G401.6 (cell line): Measurements from ENCODE around the gene MNS1.
"Not testable (repeated sequence)": the region's sequence is repeated elsewhere in the genome, so short reads cannot be mapped to it uniquely, and the experiment has no call there.

Experiments used
- FAIRE-seq: peaks from 2 replicates; lab custom pipeline; 2012; peaks lifted over from hg19 to GRCh38; lab: Jason Lieb, UNC

Gene MNS1, protein sequence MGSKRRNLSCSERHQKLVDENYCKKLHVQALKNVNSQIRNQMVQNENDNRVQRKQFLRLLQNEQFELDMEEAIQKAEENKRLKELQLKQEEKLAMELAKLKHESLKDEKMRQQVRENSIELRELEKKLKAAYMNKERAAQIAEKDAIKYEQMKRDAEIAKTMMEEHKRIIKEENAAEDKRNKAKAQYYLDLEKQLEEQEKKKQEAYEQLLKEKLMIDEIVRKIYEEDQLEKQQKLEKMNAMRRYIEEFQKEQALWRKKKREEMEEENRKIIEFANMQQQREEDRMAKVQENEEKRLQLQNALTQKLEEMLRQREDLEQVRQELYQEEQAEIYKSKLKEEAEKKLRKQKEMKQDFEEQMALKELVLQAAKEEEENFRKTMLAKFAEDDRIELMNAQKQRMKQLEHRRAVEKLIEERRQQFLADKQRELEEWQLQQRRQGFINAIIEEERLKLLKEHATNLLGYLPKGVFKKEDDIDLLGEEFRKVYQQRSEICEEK

DNA sequence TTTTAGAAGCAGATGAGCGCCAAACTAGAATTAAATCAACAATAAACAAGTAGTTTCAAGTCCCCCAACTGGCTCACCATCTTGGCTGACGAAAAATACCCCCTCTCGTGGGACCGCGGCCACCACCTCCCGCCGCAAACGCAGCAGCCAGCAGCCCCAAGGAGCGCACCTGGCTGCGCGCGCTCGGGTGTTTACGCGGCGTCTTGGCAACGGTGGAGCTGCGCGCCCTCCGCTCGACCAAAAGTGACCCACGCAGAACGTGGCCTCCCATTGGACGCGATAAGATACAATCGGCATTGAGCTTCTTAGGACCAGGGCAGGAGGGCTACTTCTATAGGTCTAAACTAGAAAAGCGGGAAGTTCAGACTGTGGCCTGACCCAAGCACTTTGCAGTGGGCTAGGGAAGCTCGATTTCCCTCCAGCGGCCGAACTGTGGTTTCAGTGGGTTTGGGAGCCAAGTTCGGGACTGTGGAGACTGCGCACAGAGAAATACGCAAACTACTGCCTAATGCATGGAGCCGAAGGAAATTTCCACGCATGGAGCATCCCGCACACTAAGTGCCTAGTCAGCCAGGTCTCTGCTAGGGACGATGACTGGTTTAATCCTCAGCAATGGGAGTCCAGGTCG, at the start of gene MNS1:
Gene MNS1 (minus strand): TSS at position 245 of the 628 bp plus-strand sequence. CDS start 165 bp downstream, at position 80.
- FAIRE-seq, result peak; percentile 82

DNA sequence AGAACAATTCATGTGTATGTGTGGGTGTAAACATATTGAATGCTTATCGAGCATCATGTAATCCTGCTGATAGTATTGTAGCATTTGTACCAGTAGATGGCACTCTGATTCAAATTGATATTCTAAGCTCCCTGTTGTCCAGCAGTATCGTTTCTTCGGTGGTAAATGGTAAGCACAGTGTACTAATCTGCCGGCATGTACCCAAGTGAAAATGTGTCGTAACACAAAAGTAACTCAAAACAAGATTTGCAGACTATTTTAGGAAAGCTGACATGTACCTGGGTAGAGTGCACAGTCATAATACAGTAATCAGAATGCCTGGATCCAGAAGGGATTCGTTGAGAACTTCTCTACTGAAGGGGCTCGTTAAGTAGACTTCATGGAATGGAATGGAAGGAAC, 31.7 kb upstream of the MNS1 start:
- peak; percentile 87 for FAIRE-seq

DNA sequence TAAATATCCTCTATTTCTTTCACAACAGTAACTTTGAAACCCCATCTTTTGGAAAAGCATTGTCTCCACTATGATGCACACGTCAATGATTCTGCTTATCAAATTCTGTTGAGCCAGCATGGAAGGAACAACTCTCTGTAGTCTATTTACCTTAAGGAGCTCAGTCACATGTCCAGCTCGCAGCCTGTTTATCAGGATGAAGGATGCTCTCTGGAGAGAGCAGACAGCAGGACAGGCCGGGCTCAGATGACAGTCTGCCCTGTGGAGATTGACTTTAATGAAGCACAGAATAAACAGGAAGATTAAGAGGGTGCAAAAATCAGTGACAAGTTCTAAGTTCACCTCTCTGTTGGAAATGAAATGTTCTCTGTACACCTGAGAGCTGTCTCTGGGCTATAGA, 30.6 kb upstream of the MNS1 start:
- FAIRE-seq, result no peak

DNA sequence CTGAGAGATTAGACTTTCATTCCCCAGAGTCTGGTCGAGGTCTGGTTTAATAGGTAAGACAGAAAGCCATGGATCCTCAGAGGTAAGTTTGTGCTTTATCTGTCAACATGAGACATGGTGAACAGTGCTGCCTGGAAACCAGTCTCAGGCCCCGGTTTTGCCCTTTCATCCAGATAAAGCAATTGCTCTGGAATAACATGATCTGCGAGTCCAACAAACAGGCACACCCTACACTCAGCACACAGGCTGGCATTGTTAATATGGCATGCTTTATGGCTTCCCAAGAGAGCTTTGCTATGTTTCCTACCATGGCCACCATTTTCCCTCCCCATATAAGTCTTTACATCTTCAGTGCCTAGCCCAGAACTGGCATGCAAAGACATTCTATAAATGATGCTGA, 30.1 kb upstream of the MNS1 start:
- FAIRE-seq, result no peak

DNA sequence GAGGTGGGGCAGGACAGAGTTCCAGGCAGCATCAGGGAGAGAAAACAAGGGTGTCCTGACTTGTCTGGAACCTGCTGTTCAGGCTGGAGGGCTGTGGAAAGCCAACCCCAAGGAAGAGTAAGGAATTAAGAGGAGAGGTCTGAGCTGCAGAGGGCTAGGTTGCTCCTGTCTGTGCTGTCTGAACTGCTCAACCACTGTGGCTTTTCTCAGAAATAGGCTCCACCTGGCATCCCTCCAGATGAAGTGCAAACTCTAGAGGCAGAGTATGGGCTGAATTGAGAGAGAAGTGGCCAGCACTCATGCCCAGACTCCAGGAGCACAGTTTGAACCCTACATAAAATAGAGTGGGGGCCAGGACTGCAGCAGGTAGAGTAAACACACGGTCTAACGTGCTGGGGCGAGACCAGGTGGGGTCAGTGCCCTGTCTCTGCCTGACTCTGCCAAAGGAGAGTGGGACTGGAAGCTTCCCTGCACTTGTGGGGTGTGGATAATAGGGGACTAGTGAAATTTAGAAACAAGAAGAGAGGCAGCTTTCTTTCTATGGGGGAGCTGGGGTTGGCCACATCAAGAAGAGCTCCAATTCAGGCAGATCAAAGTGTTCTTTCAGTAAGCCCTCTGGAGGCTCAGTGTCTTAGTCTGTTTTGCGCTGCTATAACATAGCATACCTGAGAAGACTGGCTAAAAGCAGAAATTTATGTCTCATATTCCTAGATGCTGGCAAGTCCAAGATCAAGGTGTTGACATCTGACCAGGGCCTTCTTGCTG, 28.0 kb upstream of the MNS1 start:
- no peak for FAIRE-seq

DNA sequence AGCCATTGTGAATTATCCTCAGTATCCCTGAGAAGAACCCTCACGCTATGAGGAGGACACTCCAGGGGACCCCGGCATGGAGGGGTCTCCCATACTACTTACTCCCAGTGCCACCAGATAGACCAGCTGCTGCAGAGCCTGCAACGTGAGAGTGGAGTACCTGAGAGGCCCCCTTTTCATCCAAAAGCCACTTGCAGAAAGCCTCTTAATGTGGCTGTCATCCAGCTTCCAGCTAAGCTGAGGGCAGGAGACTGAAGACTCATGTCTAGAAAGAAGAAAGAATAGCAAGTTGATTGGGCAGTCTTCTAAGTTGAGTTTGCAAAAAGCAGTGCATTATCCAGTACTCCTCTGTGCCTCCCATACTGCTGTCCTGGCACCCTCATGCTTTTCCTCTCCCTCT, 27.3 kb upstream of the MNS1 start:
- FAIRE-seq, result no peak

DNA sequence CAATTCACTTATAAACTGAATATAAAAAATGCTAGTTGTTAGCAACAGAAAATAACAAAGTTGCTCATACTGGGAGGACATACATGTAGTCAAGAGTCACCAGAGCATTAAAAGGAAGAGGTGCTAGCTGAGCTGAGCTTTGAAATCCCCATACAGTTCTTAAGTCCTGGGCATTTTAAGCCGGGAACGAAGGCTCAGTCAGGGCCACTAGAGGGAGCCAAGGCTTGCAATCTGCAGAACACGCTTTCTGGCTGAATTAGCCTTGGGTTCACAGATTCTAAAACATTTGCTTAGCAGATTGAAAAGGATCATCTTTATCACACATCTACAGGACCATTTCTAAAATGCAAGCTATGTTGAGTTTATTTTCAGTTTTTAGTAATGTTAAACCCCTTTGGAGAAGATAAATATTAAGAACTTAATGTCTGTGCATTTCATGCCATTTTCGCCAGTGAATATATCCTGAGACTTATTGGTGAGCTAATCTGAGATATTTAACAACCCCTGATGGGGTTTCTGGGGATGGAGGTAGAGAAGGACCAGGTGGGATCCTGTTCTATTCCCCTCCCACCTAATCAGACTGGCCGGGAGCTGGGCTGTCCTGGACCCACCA, 26.3 kb upstream of the MNS1 start:
- peak; percentile 90 for FAIRE-seq

DNA sequence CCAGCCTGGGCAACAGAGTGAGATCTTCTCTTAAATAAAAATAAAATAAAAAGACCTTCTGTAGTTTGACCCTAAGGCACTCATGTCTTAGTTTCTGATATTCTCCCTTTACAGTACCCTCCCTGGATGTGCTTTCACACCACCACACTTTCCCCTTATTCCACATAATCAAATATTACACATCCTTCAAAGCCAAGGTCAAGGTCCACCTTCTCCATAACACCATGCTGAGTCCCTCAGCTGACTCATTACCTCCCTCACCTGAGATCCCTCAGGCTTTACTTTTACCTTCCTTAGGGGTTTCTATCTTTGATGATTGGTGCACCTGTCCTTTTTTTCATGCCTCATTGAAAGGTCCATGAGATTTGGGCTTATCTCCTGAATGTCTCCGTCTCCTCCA, 25.5 kb upstream of the MNS1 start:
- FAIRE-seq, result no peak

DNA sequence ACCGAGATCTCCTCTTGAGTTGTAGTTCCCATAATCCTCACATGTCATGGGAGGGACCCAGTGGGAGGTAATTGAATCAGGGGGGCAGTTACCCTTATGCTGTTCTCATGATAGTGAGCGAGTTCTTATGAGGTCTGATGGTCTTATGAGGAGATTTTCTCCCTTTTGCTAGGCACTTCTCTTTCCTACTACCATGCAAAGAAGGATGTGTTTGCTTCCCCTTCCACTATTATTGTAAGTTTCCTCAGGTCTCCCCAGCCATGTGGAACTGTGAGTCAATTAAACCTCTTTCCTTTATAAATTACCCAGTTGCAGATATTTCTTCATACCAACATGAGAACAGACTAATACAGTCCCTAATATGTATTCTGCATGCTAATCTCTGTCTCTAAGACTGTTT, 21.3 kb upstream of the MNS1 start:
- not testable (repeated sequence) for FAIRE-seq

DNA sequence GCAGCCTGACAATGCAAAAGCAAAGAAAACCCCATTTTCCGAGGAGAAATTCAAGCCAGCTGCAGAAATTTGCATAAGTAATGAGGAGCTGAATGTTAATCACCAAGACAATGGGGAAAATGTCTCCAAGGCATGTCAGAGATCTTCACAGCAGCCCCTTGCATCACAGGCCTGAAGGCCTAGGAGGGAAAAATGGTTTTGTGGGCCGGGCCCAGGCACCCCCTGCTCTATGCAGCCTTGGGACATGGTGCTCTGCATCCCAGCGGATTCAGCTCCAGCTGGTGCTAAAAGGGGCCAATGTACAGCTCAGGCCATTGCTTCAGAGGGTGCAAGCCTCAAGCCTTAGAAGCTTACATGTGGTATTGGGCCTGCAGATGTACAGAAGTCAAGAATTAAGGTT, 20.5 kb upstream of the MNS1 start:
- not testable (repeated sequence) for FAIRE-seq

DNA sequence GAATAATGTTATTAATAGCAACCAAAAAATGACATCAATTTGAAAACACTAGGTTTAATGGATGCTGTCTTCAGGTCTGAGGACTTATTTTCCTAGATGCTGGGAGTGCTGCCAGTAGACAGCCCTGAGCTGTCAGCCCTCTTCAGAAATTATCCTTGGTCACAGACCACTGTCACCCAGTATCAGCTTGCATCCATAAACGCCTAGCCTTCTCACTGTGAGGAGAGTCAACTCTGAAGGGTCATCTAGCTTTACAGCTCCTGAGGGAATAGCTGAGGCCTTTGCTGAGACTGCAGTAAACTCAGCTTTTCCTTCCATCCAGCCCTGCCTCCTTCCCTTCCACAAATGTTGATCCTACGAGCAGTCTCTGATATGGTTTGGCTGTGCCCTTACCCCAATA, 19.4 kb upstream of the MNS1 start:
- no peak for FAIRE-seq

DNA sequence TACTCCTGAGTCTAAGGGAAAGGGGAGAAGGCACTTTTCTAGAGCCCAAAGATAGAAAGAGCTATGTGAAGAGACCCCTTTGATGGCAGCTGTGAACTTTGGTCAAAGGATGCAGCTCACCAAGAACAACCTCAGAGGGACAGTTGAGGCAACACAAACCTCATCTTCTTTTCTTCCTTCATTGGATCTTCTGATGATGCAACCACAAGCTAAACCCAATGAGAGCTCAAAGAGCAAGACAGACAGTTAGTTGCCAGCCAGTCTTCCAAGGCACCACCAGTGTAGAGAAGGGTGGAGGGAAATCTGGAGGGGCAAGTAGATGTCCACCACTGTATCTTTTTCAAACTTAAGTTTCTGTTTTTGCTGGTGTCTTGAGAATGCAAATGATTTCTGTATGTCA, 10.4 kb upstream of the MNS1 start:
- no peak for FAIRE-seq

DNA sequence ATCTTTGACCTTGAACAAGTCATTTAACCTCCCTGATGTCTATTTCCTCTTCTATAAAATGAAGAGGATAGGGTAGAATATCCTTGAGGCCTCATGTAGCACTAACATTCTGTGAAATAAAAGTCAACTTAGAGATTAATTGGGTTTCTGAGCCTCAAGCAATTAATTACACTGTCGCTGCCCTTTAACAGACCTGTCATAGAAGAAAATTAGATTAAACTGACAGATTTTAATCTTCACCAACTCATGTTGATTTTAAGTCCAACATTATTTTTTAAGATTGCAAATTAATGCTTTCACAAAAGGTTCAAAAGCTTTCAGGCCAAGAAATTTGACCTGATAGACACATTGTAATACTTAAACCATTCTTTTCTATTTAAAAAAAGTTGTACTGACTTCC, 8.1 kb upstream of the MNS1 start:
- no peak for FAIRE-seq

DNA sequence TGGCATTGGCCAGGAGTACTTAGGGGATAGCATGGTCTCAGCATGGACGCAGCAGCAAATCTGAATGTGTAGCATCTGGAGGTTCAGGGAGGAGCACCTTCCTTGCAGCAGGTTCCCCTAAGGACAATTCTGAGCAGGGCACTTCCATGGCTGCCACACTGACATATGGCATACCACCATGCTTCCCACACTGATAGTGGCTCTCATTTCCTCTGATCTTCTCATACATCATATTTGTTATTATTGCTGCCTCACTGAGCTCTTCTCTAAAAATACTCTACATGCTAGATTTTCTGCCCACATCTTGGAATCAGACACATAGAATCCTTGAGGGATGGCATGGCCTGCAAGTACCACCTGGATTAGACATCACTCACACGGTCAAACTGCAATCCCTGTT, 7.3 kb upstream of the MNS1 start:
- no peak for FAIRE-seq

DNA sequence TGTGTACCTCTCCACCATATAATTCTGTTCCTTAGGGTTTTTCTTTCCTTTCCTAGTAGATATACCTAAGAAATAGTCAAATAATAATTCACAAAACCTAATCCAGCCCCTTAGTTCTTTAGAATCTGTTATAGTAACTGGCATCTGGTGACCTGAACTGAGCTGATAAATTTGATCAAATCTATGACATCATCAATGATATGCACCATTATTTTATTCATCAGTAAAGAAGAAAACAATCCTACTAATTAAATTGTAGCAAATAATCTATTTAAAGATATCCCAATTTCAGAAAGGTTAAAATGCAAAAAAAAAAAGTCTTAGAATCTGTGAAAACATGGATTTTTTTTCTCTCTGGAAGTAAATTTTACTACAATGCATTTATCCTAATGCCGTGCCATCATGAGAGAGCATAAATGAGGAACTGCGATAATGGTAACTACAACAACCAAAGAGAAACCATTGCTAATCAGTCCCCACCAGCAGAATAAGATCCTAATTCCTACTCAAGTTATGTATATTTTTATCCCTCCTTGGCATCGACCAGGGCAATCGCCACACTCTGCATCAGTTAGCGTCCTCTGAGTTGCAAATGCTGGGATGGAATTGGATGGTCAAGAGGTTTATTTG, 6.6 kb upstream of the MNS1 start:
- peak; percentile 28 for FAIRE-seq

DNA sequence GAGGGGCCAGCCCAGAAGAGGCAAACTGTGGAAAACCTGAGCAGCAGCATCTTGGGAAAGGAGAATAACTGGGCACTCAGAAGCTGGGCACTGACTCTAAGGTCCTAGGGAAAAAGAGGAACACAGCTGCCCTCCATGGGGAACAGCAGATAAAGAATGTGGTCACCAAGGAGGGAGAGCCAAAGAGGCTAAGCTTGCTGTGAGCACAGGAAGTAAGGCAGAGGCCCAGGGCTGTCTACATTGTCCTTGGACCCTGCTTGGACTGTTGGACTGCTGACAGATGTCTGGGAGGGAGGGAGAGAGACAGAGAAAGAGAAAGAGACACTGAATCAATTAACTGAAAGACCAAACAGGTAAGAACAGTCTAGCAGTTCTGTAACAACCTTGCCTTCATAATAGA, 4.5 kb upstream of the MNS1 start:
- FAIRE-seq, result no peak

DNA sequence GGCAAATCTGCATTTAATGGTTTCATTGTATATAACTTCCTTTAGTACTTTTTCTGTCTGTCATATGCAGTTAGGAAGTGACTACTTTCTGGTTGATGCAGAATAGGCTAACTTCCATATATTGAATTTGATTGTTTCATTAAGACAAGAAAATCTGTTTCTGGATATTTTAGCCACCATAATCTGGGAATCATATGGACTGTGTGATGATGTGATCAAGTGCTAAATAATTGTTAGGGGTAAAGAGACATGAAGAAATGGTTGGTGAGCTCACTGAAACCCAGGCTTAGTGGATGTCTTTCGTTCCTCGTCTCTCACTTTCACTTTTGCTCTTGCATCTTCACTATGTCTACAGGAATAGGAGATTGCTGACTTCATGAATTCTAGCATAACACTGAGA, 3.5 kb upstream of the MNS1 start:
- FAIRE-seq, result no peak

DNA sequence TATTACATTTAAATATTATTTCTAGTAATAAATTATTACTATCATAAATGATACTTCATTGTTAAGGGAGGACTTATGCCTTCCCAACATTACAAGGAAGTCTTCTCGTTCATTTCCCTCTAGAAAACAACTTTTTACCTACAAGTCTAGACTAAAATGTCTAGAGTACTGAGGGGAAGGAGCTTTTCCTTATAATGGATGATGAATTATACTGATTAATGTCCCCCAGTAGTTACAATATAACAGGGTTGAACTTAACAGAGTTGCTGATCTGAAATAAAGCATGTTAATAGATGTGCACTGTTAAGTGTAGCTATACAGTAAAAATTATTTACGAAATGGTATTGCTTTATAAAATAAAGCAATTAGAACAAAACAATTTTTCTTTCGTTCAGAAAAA, 2.7 kb upstream of the MNS1 start:
- peak; percentile 36 for FAIRE-seq

DNA sequence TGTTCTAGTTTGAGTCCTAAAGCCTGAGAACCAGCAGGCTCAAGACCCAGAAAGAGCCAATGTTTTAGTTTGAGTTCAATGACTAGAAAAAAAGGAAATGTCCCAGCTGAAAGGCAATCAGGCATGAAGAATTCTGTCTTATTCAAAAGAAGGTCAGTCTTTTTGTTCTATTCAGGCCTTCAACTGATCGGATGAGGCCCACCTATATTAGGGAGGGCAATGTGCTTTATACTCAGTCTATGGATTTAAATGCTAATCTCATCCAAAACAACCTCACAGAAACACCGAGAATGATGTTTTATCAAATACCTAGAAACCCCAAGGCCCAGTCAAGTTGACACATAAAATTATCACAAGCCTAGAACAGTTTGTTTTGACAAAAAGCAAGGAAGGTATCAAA, 4.0 kb downstream of the MNS1 start:
- FAIRE-seq, result no peak

DNA sequence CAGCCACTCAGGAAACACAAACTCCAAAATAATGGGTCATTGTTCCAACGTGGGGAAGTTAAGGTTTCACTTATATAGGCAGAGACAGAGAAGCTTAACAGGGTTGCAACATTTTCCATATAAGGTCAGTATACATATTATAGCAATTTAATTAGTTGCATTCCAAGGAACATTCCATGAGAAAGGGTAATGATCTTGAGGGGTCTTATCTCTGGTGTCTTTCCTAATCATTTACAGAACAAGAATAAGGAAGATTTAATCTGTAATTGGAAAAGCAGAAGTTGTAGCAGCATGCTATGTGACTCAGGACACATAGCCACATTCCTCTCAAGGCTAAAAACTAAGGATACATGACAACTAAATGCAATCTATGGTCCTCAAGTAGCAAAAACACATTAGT, 4.9 kb downstream of the MNS1 start:
- FAIRE-seq, result no peak

DNA sequence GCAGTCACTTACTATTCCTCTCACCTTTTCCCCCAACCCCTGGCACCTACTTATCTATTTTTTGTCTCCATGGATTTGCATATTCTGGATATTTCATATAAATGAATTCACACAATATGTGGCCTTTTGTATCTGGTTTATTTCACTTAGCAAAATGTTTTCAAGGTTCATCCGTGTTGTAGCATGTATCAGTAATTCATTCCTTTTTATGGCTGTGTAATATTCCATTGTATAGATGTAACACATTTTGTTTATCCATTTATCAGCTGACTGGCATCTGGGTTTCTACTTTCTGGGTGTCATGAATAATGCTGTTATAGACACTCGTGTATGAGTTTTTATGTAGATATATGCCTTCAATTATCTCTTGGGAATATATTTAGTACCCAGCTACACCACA, 5.8 kb downstream of the MNS1 start:
- FAIRE-seq, result no peak

DNA sequence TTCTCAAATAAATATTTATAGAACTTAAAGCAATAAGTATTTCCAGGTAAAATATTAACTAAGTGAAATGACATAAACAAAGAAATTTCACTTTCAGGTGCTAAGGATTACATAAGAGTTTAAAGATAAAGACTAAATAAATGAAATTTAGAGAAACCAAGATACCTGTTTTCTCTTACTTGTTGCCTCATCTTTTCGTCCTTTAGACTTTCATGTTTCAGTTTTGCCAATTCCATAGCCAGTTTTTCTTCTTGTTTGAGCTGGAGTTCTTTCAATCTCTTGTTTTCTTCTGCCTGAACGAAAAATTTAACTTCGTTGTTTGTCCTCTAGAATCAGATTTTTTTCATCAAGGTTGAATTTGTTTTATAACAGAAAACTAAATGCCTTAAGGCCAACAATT, 8.7 kb downstream of the MNS1 start:
- no peak for FAIRE-seq
